ACHN (cell line): ENCODE results near the gene CTSF.
"Not testable (repeated sequence)": the region's sequence is repeated elsewhere in the genome, so short reads cannot be mapped to it uniquely, and the experiment has no call there.

Source experiments
- DNase-seq: peaks from one replicate; pipeline ENCODE4 v3.0.0-alpha.2; 2015
- in situ Hi-C: cut with HindIII; loops from 2 replicates; pipeline ENCODE4 v1.10.0; 2017; ENCODE audit warnings: low sequenced_read_pairs, low pct_ligation_motif_present, low pct_unique_long_range_greater_than_20kb

Gene CTSF

DNA sequence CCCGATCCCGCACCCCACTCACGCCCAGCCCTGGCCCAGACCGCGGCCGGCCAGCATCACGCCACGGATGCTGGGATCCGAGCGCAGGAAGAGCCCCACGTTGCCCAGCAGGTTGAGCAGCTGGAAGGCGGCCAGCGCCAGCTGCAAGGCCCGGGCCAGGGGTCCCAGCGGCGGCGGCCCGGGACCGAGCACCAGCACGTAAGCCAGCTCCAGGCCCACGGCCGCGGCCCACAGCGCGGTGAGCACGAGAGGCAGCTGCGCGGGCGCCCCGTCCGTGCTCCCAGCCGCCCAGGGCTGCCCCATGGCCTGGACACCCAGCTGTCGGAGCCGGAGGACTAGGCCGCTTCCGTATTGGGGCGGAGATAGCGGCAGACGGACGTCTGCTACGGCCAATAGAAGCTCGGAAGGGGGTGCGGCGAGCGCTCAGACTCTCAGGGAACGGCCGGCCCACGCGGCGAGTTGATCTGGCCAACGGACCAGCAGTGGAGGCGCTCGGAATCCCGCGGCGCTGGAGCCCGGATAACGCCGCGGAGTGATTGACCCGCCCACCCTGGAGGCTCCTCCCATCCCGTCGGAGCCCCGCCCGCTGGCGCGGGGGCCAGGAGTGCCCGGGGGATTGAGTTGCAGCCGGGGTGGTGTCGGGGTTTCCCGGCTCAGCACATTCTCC is 22.6 kb downstream of the CTSF start, which contains the start of gene ZDHHC24:
Gene ZDHHC24 (minus strand): TSS at position 348 of the 667 bp plus-strand sequence. CDS start 45 bp downstream, at position 303.
- in situ Hi-C loops, result no loop called here
- DNase-seq, result peak; percentile 94

DNA sequence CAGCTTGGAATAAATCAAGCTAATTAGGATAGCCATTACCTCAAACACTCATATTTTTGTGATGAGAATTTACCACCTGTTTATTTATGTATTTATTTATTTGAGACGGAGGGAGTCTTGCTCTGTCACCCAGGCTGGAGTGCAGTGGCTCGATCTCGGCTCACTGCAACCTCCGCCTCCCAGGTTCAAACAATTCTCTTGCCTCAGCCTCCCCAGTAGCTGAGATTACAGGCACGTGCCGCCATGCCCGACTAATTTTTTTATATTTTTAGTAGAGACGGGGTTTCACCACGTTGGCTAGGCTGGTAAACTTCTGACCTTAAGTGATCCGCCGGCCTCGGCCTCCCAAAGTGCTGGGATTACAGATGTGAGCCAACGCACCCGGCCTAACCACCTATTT is 23.5 kb downstream of the CTSF start:
- DNase-seq, in situ Hi-C loops: not testable (repeated sequence)

DNA sequence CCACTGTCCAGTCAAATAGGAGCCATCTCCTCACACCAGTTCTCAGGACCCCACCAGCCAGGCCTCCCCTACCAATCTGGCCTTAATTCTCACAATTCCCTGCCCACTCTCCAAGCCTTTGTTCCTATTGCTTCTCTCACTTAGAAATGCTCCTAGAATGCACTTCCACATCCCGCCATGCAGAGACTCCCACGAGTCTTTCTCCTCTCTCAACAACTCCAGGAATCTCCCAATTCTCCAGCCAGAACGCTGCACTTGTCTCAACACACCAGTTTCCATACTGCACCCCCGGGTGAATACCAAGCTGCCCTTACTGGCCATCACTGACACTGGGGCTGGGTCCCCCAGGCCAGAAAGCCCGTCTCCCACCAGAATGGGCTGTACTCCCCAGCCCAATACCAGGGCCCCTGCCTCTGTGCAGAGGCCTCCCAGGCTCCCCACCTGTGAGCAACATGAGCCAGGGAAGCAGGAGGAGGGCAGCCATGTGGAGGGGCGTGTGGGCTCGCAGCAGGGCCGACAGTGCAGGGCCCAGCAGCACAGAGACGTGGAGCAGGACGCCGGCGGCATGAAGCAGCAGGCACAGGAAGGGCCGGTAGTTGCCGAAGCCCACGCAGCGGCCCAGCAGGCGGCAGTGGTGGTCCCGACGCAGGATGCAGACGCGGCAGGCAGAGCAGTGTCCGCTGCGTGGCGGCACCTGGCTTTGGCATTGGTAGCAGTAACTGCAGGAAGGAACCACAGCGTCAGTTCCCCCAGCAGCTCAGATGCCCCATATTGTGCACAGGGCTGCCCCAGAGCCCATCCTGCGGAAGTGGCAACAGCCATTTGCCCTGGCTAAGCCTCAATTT is 24.9 kb downstream of the CTSF start:
- DNase-seq, result no peak

GRCh38 chr11:66542362-66542761 is 26.0 kb downstream of the CTSF start:
- DNase-seq, result no peak
- in situ Hi-C loops, result no loop called here

More for the DNA sequence above, 24.9 kb downstream of the CTSF start:
- in situ Hi-C loops, result no loop called here

GRCh38 chr11:66541892-66542291 is 26.5 kb downstream of the CTSF start:
- in situ Hi-C loops, result no loop called here
- no peak for DNase-seq

GRCh38 chr11:66540598-66540997 is 27.8 kb downstream of the CTSF start:
- DNase-seq, in situ Hi-C loops: not testable (repeated sequence)

DNA sequence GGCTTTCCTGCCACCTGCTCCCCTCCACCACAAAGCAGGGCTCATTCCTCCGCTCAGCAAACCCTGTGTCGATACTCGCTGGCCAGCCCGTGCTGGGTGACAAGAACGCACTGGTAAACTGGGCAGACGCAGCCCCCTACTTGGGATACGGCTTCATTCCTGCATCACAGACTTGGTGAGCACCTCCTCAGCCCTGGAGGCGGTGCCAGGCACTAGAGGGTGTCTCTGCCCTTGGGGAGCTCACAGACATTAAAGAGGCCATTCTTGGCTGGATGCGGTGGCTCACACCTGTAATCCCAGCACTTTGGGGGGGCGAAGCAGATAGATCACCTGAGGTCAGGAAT is 28.6 kb downstream of the CTSF start:
- in situ Hi-C loops, result no loop called here
- DNase-seq, result no peak

GRCh38 chr11:66539170-66539869 is 29.1 kb downstream of the CTSF start:
- DNase-seq, result no peak
- in situ Hi-C loops, result no loop called here

- DNase-seq, result no peak
- in situ Hi-C loops, result no loop called here
Measured at GRCh38 chr11:66532784-66533183, 35.6 kb downstream of the CTSF start.

GRCh38 chr11:66531841-66532240 is 36.6 kb downstream of the CTSF start:
- in situ Hi-C loops, result no loop called here
- DNase-seq, result no peak

GRCh38 chr11:66530927-66531709 is 37.3 kb downstream of the CTSF start:
- no peak for DNase-seq
- in situ Hi-C loops, result no loop called here

- no peak for DNase-seq
- in situ Hi-C loops, result no loop called here
Measured at GRCh38 chr11:66529655-66530054, 38.8 kb downstream of the CTSF start.

- no peak for DNase-seq
- in situ Hi-C loops, result no loop called here
Measured at GRCh38 chr11:66529069-66529468, 39.3 kb downstream of the CTSF start.

DNA sequence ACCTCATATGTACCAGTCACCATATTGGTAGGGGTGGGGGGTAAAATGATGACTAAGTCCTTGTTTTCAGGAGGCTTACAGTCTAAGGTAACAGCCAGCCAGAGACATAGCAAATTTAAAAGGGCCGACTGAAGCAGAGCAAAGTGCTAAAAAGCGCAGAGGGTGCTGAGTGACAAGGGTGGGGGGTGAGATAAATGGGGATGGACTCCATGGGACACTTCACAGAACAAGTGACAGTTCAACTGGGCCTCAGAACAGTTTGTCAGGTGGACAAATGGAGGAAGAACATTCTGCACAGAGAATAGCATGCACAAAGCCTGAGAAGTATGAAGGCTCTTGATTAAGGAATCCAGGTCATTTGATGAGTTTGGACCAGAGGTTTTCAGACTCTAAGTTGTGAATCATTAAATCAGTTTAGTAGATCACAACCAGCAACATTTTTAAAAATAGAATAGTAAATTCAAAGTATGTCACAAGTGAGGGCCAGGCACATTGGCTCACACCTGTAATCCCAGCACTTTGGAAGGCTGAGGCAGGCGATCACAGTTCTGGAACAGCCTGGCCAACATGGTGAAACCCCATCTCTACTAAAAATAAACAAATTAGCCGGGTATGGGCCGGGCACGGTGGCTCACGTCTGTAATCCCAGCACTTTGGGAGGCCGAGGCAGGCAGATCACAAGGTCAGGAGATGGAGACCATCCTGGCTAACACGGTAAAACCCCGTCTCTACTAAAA is 43.9 kb downstream of the CTSF start:
- in situ Hi-C loops, result no loop called here
- no peak for DNase-seq

- in situ Hi-C loops, result no loop called here
- no peak for DNase-seq
Measured at GRCh38 chr11:66523611-66524010, 44.8 kb downstream of the CTSF start.
